Caco-2 (cell line): Measurements from ENCODE around the gene TTC16. TPM values are rescaled to one million over a fixed set of nuclear protein-coding genes. Genes with fewer than 3 reads are reported as not detected.

ENCODE experiments used
- Bru-seq: library from RNA; stranded (reverse); fragments of 400-500 nt; gene quantifications from one replicate; lab custom pipeline; 2021; lab: Mats Ljungman, UMichigan
- BruChase-seq, 2 experiments: library from RNA; stranded (reverse); fragments of 400-500 nt; gene quantifications; one replicate each; lab custom pipeline; 2021; lab: Mats Ljungman, UMichigan
- BruUV-seq: library from RNA; stranded (reverse); fragments of 400-500 nt; replicated peaks from 2 replicates; lab custom pipeline; 2021; lab: Mats Ljungman, UMichigan
- CTCF ChIA-PET: fragments of 300-600 bp; sonication (Branson Sonifier 250); formaldehyde crosslinking; loops from one replicate; lab custom pipeline; 2022; ENCODE audit warnings: antibody characterized with exemption; lab: Charles Lee
- POLR2A ChIA-PET: fragments of 300-600 bp; sonication (Branson Sonifier 250); formaldehyde crosslinking; loops from one replicate; lab custom pipeline; 2022; ENCODE audit warnings: antibody characterized with exemption; lab: Charles Lee
- DNase-seq, 2 experiments: peaks; one replicate each; pipeline versions ENCODE4 v3.0.0 to v3.0.0-alpha.2; 2020 to 2022
- H3K27me3 ChIP-seq: replicated peaks from 2 replicates; pipeline ENCODE4 v1.6.0; 2011; ENCODE audit warnings: low read length; ENCODE audit not compliant: control insufficient read depth, insufficient read depth
- H3K36me3 ChIP-seq: 2 replicates; pipeline ENCODE4 v1.5.1; 2011; ENCODE audit warnings: low read length; ENCODE audit not compliant: control insufficient read depth, insufficient read depth
- H3K4me1 ChIP-seq: fragments of 250-450 bp; sonication (Bioruptor Pico); 2 replicates; pipeline ENCODE4 v1.5.1; 2020; ENCODE audit warnings: mild to moderate bottlenecking
- H3K4me3 ChIP-seq: 2 replicates; pipeline ENCODE4 v1.5.1; 2011; ENCODE audit warnings: low read depth, mild to moderate bottlenecking, control low read depth, low read length
- H3K9me3 ChIP-seq: fragments of 250-450 bp; sonication (Bioruptor Pico); 2 replicates; pipeline ENCODE4 v1.5.1; 2020; ENCODE audit warnings: mild to moderate bottlenecking, moderate library complexity
- H3K27ac Mint-ChIP-seq: one replicate; pipeline ENCODE4 v1.8.0; 2022; ENCODE audit warnings: mixed read lengths; ENCODE audit not compliant: unreplicated experiment
- H3K27me3 Mint-ChIP-seq: one replicate; pipeline ENCODE4 v1.8.0; 2022; ENCODE audit warnings: mixed read lengths; ENCODE audit not compliant: insufficient read depth, unreplicated experiment
- H3K36me3 Mint-ChIP-seq: one replicate; pipeline ENCODE4 v1.8.0; 2022; ENCODE audit warnings: mild to moderate bottlenecking, mixed read lengths; ENCODE audit not compliant: insufficient read depth, unreplicated experiment
- H3K4me1 Mint-ChIP-seq: one replicate; pipeline ENCODE4 v1.8.0; 2022; ENCODE audit warnings: low read depth, mixed read lengths; ENCODE audit not compliant: unreplicated experiment
- H3K4me3 Mint-ChIP-seq: one replicate; pipeline ENCODE4 v1.8.0; 2022; ENCODE audit warnings: mild to moderate bottlenecking, moderate library complexity, mixed read lengths; ENCODE audit not compliant: unreplicated experiment
- H3K9me3 Mint-ChIP-seq: one replicate; pipeline ENCODE4 v1.8.0; 2022; ENCODE audit warnings: mixed read lengths; ENCODE audit not compliant: unreplicated experiment
- intact Hi-C: fragments of 100-400 bp; cut with micrococcal nuclease; formaldehyde crosslinking; loops from one replicate; pipeline ENCODE4 v1.10.0; 2022; ENCODE audit not compliant: unreplicated experiment
- long read RNA-seq: library from polyadenylated mRNA; stranded (forward); transcript quantifications from one replicate; pipeline ENCODE4 v2.0.0, GENCODE V29; 2022
- total RNA-seq: library from RNA; stranded (reverse); gene quantifications from 2 replicates; pipeline ENCODE4 v1.2.3, GENCODE V29; 2022
- TF ChIP-seq, protein P1 (sequence below), 2 experiments: fragments of 200-600 bp in 1 of 2; IDR thresholded peaks; 1 replicate in 1 of 2; 2 replicates in 1 of 2; pipeline versions ENCODE4 v1.5.1 to v1.8.0; 2011 to 2022; ENCODE audit warnings: antibody characterized with exemption in 1 of 2, control low read depth in 1 of 2, inconsistent platforms in 1 of 2, low read depth in 1 of 2, low read length in 1 of 2, mild to moderate bottlenecking in 1 of 2, moderate library complexity in 1 of 2; ENCODE audit not compliant: insufficient read depth in 1 of 2, severe bottlenecking in 1 of 2, unreplicated experiment in 1 of 2

TTC16 gene
- total RNA-seq, result not detected in 2 replicates
- Bru-seq, nascent RNA, result not detected
- not detected for BruChase-seq, experiment 1, labeled RNA remaining after a 2-hour chase
- percentile 9 among the genes with signal in this experiment for BruChase-seq, experiment 2, labeled RNA remaining after a 6-hour chase
- long read RNA-seq, result 0 reads

GRCh38 chr9:127715470-127716337, at the start of gene TTC16, which contains the start of gene PTRH1:
TSS of gene TTC16 (plus strand) at chr9:127716079. CDS start at chr9:127716146, 67 bp downstream.
TSS of gene PTRH1 (minus strand) at chr9:127715663. CDS start at chr9:127715639, 24 bp downstream.
- peak; percentile 95 to 97 for DNase-seq
- Mint-ChIP-seq H3K36me3 (peaks cover 6% of the 10 kb centered on the region), H3K4me1 (peaks cover 7% of the 10 kb centered on the region), H3K4me3 (peak within 1 kb of the TSS; percentile 85), H3K27ac (peak within 1 kb of the TSS; percentile 83), H3K9me3 (no peaks in the 10 kb centered on the region), H3K27me3 (peaks cover under 1% of the 10 kb centered on the region)
- peaks cover 4% of the 10 kb centered on the region; the same call in 1 of the 2 replicates for H3K4me1 ChIP-seq
- ChIA-PET POLR2A (interaction anchor here (0.6 kb wide), 1 partner anchor 318 kb away, joined by 6 read pairs; no protein-coding TSS in a partner anchor), CTCF (interaction anchor here (1.0 to 2.6 kb wide), 3 partner anchors 19 to 126 kb away, joined by 3 to 21 read pairs (median 4); partner anchors contain the start of gene TOR2A)
- no peaks in the 10 kb centered on the region for H3K9me3 ChIP-seq
- BruUV-seq, result no TSS peak
- intact Hi-C loops, result no loop called here
- peak within 1 kb of the TSS; percentile 71 for H3K4me3 ChIP-seq
- TF ChIP-seq, protein P1, sequence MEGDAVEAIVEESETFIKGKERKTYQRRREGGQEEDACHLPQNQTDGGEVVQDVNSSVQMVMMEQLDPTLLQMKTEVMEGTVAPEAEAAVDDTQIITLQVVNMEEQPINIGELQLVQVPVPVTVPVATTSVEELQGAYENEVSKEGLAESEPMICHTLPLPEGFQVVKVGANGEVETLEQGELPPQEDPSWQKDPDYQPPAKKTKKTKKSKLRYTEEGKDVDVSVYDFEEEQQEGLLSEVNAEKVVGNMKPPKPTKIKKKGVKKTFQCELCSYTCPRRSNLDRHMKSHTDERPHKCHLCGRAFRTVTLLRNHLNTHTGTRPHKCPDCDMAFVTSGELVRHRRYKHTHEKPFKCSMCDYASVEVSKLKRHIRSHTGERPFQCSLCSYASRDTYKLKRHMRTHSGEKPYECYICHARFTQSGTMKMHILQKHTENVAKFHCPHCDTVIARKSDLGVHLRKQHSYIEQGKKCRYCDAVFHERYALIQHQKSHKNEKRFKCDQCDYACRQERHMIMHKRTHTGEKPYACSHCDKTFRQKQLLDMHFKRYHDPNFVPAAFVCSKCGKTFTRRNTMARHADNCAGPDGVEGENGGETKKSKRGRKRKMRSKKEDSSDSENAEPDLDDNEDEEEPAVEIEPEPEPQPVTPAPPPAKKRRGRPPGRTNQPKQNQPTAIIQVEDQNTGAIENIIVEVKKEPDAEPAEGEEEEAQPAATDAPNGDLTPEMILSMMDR (IDR thresholded peaks at IDR 0.05; ENCODE audit: insufficient read depth in 1 of 2, low read depth in 1 of 2, low read length in 1 of 2, severe bottlenecking in 1 of 2, unreplicated experiment in 1 of 2), result no peak
- no peaks in the 10 kb centered on the region for H3K36me3 ChIP-seq
- H3K27me3 ChIP-seq, result no peaks in the 10 kb centered on the region

DNA sequence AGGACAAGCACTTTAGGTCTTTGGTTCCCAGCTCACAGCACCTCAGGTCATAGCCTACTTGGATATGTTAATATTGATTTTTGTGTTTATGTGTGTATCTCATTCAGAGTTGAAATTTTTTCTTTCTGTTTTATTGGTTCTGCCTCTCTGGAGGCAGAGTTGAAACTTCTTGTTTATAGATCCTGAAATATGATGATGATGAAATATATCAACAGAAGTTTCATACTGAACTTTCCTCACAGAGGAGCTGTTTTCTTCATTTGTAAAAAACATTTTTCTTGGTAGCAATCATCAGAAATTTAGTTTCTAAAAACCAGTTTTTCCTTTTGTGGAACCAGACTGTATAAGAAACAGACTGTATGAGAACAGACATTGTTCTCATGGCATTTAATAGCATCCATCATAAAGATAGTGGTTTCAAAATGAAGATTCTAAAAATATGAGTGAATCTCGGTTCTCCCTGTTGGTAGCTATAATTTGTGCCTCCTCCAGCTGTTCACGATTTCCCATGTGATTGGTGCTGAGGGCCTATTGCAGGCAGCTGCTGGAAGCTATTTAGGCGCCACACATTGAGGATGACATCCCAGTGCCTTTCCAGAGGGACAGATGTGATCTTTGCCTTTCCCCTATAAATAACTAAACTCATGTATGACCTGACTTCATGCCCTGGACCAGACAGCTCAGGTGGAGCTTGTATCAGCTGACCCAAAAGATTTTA, 48.6 kb upstream of the TTC16 start:
- TF ChIP-seq, protein P1 (IDR thresholded peaks at IDR 0.05; ENCODE audit: insufficient read depth in 1 of 2, low read depth in 1 of 2, low read length in 1 of 2, severe bottlenecking in 1 of 2, unreplicated experiment in 1 of 2), result no peak
- no TSS peak for BruUV-seq
- no peaks in the 10 kb centered on the region for H3K4me1 ChIP-seq
- H3K4me1 Mint-ChIP-seq, result no peaks in the 10 kb centered on the region
- no peak for DNase-seq
- H3K27me3 Mint-ChIP-seq, result peaks cover 6% of the 10 kb centered on the region
- H3K9me3 ChIP-seq, result no peaks in the 10 kb centered on the region
- H3K36me3 Mint-ChIP-seq, result no peaks in the 10 kb centered on the region
- no peak overlapping the region for H3K4me3 ChIP-seq
- intact Hi-C loops, result no loop called here
- H3K27me3 ChIP-seq, result no peaks in the 10 kb centered on the region
- no peaks in the 10 kb centered on the region for H3K9me3 Mint-ChIP-seq
- no peaks in the 10 kb centered on the region for H3K36me3 ChIP-seq
- POLR2A ChIA-PET, result no interaction called here
- no peak overlapping the region for H3K4me3 Mint-ChIP-seq
- CTCF ChIA-PET, result interaction anchor here (0.7 kb wide), 1 partner anchor 405 kb away, joined by 3 read pairs; no protein-coding TSS in a partner anchor
- no peak overlapping the region for H3K27ac Mint-ChIP-seq

- intact Hi-C loops, result no loop called here
- Mint-ChIP-seq H3K36me3 (no peaks in the 10 kb centered on the region), H3K4me3 (no peak overlapping the region), H3K27ac (no peak overlapping the region), H3K4me1 (no peaks in the 10 kb centered on the region), H3K27me3 (peaks cover 6% of the 10 kb centered on the region), H3K9me3 (no peaks in the 10 kb centered on the region)
- CTCF ChIA-PET, result interaction anchor here (0.7 kb wide), 1 partner anchor 405 kb away, joined by 3 read pairs; no protein-coding TSS in a partner anchor
- H3K4me1 ChIP-seq, result no peaks in the 10 kb centered on the region
- no peak overlapping the region for H3K4me3 ChIP-seq
- TF ChIP-seq, protein P1 (IDR thresholded peaks at IDR 0.05; ENCODE audit: insufficient read depth in 1 of 2, low read depth in 1 of 2, low read length in 1 of 2, severe bottlenecking in 1 of 2, unreplicated experiment in 1 of 2), result no peak
- BruUV-seq, result no TSS peak
- POLR2A ChIA-PET, result no interaction called here
- no peaks in the 10 kb centered on the region for H3K36me3 ChIP-seq
- no peaks in the 10 kb centered on the region for H3K9me3 ChIP-seq
- DNase-seq, result no peak
- H3K27me3 ChIP-seq, result no peaks in the 10 kb centered on the region
These were observed 48.0 kb upstream of the TTC16 start for GRCh38 chr9:127667906-127668305.
